ENCODE results near the gene PTPRK. TPM values are rescaled to one million over a fixed set of nuclear protein-coding genes. Genes with fewer than 3 reads are reported as not detected.

PTPRK gene
- total RNA-seq, 2 donors from 2014 or later, result 33.7 to 36.0 TPM

DNA sequence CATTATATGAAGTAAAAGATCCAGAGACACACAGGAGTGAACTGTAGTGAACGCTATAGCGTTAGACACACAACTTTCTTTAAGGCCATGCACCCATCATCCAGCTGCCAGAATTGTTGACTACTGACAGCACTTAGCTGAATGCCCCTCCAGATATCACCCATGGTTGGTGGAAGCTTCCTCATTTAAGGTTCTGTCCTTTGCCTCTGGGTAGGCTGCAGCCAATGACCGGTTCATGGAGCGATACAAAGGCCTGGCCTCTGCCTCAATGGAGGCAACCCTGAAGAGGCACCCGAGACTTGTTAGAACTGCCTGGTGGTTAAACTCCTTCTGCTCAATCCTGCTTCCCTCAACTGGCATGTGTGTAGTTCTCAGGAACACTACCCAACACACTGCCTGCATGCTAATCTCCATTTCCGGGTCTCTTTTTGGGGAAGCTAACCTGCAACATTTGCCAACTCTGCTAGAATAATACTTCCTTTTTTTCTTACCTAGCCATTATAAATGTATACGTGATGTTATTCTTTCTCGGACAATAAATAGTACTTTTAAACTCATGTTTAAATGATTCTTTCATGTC is 569.7 kb downstream of the PTPRK start:
- no peak overlapping the region for H3K4me3 ChIP-seq
- no peaks in the 10 kb centered on the region for H3K9me3 ChIP-seq
- TF ChIP-seq, protein P1, sequence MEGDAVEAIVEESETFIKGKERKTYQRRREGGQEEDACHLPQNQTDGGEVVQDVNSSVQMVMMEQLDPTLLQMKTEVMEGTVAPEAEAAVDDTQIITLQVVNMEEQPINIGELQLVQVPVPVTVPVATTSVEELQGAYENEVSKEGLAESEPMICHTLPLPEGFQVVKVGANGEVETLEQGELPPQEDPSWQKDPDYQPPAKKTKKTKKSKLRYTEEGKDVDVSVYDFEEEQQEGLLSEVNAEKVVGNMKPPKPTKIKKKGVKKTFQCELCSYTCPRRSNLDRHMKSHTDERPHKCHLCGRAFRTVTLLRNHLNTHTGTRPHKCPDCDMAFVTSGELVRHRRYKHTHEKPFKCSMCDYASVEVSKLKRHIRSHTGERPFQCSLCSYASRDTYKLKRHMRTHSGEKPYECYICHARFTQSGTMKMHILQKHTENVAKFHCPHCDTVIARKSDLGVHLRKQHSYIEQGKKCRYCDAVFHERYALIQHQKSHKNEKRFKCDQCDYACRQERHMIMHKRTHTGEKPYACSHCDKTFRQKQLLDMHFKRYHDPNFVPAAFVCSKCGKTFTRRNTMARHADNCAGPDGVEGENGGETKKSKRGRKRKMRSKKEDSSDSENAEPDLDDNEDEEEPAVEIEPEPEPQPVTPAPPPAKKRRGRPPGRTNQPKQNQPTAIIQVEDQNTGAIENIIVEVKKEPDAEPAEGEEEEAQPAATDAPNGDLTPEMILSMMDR (IDR thresholded peaks at IDR 0.05), result no peak
- no peaks in the 10 kb centered on the region for H3K36me3 ChIP-seq
- ATAC-seq (ENCODE audit: insufficient number of reproducible peaks, low FRiP score, low read depth) (no peak), DNase-seq (ENCODE audit: low spot score) (no peak)
- H3K27ac ChIP-seq, result no peak overlapping the region
- H3K27me3 ChIP-seq (replicated peaks; ENCODE audit: insufficient read depth), result no peaks in the 10 kb centered on the region
- no peaks in the 10 kb centered on the region for H3K4me1 ChIP-seq (ENCODE audit: control insufficient read depth in 1 of 2, low read depth in 2 of 2)

DNA sequence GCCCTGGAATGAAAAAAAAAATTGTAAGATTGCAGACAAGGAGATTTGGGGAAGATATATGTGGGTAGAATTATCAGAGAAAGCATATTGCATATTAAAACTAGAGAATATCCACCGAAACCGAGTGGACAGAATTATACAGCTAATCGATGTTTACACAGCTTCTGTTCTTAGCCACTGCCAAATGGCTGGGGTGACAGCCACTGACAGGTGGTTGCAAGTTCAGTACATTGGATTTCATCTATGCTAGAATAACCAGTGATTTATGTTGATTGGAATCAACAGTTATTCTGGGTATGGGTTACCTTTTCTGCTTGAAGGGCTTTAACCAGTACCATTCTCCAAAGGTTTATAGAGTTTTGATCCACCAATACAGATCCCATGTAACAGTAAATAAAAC is 571.1 kb downstream of the PTPRK start:
- Histone ChIP-seq H3K27me3 (replicated peaks; ENCODE audit: insufficient read depth) (no peaks in the 10 kb centered on the region), H3K4me3 (no peak overlapping the region), H3K4me1 (ENCODE audit: control insufficient read depth in 1 of 2, low read depth in 2 of 2) (no peaks in the 10 kb centered on the region), H3K36me3 (no peaks in the 10 kb centered on the region), H3K27ac (no peak overlapping the region), H3K9me3 (no peaks in the 10 kb centered on the region)
- TF ChIP-seq, protein P1 (IDR thresholded peaks at IDR 0.05), result no peak
- DNase-seq (ENCODE audit: low spot score), result no peak
- ATAC-seq (ENCODE audit: insufficient number of reproducible peaks, low FRiP score, low read depth), result no peak

DNA sequence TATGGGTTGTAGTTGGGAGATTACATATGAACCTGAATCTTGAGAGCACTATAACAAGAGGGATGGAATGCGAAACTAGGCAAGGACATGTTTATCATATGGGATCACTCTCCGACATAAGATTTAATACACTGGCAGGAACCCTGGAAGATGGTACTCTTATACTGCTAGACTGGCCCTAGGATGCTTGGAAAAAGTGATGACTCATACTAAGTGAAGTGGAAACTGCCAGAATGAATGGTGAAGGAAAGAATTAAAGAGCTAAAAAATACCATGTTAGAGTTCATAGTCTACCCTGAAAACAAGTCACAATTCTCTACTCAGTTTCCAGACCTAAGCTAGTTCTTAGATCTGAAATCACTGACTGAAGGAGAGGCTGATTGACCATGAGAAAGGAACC is 574.0 kb downstream of the PTPRK start:
- TF ChIP-seq, protein P1 (IDR thresholded peaks at IDR 0.05), result no peak
- no peaks in the 10 kb centered on the region for H3K4me1 ChIP-seq (ENCODE audit: control insufficient read depth in 1 of 2, low read depth in 2 of 2)
- no peaks in the 10 kb centered on the region for H3K27me3 ChIP-seq (replicated peaks; ENCODE audit: insufficient read depth)
- DNase-seq (ENCODE audit: low spot score), result no peak
- no peaks in the 10 kb centered on the region for H3K36me3 ChIP-seq
- H3K4me3 ChIP-seq, result no peak overlapping the region
- no peak for ATAC-seq (ENCODE audit: insufficient number of reproducible peaks, low FRiP score, low read depth)
- H3K27ac ChIP-seq, result no peak overlapping the region
- no peaks in the 10 kb centered on the region for H3K9me3 ChIP-seq

DNA sequence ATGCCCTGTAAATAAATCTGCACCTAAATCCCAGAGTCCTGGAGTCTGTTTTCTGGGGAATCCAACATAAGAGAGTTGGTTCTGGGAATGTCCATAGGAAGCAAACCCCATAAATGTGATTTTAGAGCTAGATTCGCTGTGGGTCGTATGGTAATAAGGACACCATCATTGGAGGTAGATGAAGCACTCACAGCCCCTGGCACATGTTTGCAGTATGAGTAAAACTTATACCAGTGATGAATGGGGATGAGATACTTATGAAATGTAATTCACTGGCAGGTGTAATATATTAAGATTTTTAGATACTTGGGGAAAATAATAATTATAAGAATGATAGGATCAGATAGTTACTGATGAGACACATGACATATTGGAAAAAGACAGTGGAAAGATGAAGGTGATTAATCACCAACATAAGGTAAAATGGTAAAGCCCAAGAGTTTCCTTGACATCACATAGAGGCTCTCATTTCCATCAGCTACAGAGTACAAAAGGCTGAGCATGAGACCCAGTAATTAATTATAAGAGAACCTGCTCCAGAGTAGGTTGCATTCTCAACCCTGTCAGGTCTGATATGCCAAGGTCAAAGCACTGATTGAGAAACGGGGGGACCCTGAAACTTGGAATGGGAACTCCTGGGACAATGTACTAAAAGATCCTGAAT is 574.8 kb downstream of the PTPRK start:
- Histone ChIP-seq H3K4me1 (ENCODE audit: control insufficient read depth in 1 of 2, low read depth in 2 of 2) (no peaks in the 10 kb centered on the region), H3K36me3 (no peaks in the 10 kb centered on the region), H3K9me3 (no peaks in the 10 kb centered on the region), H3K27me3 (replicated peaks; ENCODE audit: insufficient read depth) (no peaks in the 10 kb centered on the region), H3K27ac (no peak overlapping the region), H3K4me3 (no peak overlapping the region)
- TF ChIP-seq, protein P1 (IDR thresholded peaks at IDR 0.05), result no peak
- DNase-seq (ENCODE audit: low spot score) (no peak), ATAC-seq (ENCODE audit: insufficient number of reproducible peaks, low FRiP score, low read depth) (no peak)

DNA sequence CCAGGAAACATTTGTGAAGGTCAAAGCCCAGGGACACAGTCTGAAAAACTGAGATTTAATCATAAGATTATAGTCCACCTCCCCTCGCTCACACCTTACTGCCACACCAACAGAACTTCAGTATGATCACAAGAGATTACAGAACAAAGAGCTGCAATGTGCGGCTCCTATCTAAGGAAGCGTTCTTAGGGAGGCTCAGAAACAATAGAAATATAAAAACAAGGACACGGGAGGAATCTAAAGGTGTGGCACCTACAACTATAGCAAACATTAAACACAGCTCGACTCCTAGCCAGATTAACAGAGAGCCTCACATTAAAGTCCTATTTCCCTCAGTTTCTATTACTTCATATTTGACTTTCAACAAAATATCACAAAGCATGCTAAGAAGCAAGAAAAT is 579.2 kb downstream of the PTPRK start:
- H3K4me3 ChIP-seq, result no peak overlapping the region
- H3K4me1 ChIP-seq (ENCODE audit: control insufficient read depth in 1 of 2, low read depth in 2 of 2), result no peaks in the 10 kb centered on the region
- DNase-seq (ENCODE audit: low spot score) (no peak), ATAC-seq (ENCODE audit: insufficient number of reproducible peaks, low FRiP score, low read depth) (no peak)
- TF ChIP-seq, protein P1 (IDR thresholded peaks at IDR 0.05), result no peak
- no peak overlapping the region for H3K27ac ChIP-seq
- no peaks in the 10 kb centered on the region for H3K36me3 ChIP-seq
- no peaks in the 10 kb centered on the region for H3K9me3 ChIP-seq
- H3K27me3 ChIP-seq (replicated peaks; ENCODE audit: insufficient read depth), result no peaks in the 10 kb centered on the region

All from thoracic aorta (tissue), 2 donors.